ENCODE results near the gene LRRFIP1.

Gene LRRFIP1

DNA sequence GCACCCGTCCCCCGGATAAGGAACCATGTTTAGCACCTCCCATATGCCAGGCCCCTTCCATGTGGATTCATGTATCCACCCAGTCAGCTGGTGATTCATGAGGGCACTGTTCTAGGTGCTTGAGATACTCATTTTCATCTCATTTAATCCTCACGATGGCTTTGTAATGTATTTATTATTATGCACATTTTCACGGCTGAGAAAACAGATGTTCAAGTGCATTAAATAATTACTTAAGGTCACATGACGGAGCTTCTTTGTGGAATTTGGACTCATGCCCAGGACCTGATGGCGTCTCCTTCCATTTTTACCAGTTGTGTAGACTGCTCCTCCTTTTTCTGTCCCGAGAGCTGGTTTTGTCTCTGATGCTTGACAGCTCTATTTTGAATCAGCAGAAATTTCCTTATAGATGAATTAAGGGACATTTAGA lies 99.0 kb downstream of the LRRFIP1 start:
- Histone ChIP-seq H3K4me3 (no peak overlapping the region), H4K20me1 (peaks cover 87 to 100% (median 97%) of the 10 kb centered on the region in 11 experiments), H3K27me3 (no peaks in the 10 kb centered on the region), H3K4me2 (peak overlapping the region in 8 of 11 experiments; percentile 3 to 78 (median 64); a peak in 13 of 22 replicates), H3K36me3 (peaks cover 33 to 96% (median 79%) of the 10 kb centered on the region in 11 experiments), H3K9ac (no peak overlapping the region), H3K9me3 (replicated peaks in 1 of 11) (no peaks in the 10 kb centered on the region), H3K4me1 (peaks cover 61 to 100% (median 79%) of the 10 kb centered on the region in 10 experiments), H3K27ac (peak overlapping the region in 3 of 11 experiments; percentile 49 to 57 (median 50); a peak in 7 of 22 replicates)
- TF ChIP-seq Cebpa-rat (IDR thresholded peaks at IDR 0.05): no peak

DNA sequence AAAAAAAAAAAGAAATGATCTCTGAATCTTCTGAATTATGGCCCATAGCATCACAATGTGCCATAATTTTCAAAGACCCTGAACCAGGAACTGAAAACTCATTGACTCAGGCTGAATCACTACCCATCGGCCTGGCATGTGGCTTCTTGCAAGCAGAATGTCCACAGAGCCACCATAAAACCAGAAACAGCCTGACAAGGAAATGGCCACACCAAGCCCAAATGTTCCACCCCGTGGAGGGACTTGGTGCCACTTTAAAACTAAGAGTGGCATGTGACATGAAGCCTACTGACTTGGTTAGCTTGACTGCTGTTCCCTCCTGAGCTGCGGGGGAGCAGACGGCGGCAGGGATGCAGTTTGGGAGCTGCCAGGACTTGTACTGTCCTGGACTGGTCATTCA lies 100.0 kb downstream of the LRRFIP1 start:
- Histone ChIP-seq H3K36me3 (peaks cover 23 to 92% (median 70%) of the 10 kb centered on the region in 11 experiments; a peak in 21 of 22 replicates), H3K4me1 (peaks cover 58 to 100% (median 78%) of the 10 kb centered on the region in 10 experiments)
- TF ChIP-seq Cebpa-rat (IDR thresholded peaks at IDR 0.05): no peak

DNA sequence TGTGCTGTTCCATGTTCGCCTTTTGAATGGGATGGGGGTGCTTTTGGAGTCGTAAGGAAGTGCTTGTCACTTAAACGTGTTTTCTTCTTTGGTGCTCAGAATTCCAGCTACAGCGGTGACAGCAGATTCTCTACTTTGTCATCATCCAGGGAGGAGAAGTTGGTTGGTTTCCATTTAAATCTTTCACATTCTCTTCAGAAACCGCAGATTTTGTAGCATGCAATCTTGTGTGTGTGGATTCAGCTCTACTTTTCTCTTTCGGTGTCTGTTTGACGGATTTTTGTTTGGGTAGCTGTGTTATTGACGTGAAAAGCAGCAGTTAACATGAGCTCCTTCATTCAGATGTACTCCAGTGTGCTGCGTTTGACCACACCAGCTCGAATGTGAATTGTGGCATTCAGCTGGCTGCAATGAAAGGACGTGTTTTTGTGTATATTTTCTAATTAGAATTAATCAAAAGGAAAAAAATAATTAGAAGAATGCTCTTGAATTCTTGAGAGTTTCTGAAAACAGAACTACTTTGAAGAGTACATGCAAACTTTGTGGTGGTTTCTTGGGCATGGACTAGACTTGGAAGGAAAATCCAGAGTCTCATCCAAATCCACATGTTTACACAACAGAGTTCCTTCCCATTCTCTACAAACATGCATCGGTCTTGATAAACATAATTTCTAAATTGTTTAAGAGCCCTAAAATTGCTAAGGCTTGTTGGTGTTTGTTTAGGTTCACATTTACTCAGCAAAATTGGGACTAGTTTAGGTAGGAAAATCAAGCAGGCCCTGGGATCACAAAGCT lies 102.5 kb downstream of the LRRFIP1 start:
- Histone ChIP-seq H3K36me3 (peaks cover 25 to 93% (median 76%) of the 10 kb centered on the region in 11 experiments; a peak in 21 of 22 replicates), H3K4me3 (no peak overlapping the region), H4K20me1 (peaks cover 88 to 100% (median 98%) of the 10 kb centered on the region in 11 experiments), H3K4me1 (peaks cover 34 to 96% (median 59%) of the 10 kb centered on the region in 10 experiments), H3K9ac (no peak overlapping the region), H3K27ac (no peak overlapping the region), H3K9me3 (replicated peaks in 1 of 11) (no peaks in the 10 kb centered on the region), H3K27me3 (no peaks in the 10 kb centered on the region), H3K4me2 (peak overlapping the region in 3 of 11 experiments; percentile 65 to 68 (median 67); a peak in 4 of 22 replicates)
- TF ChIP-seq Cebpa-rat (IDR thresholded peaks at IDR 0.05): no peak

More for the DNA sequence above, 100.0 kb downstream of the LRRFIP1 start:
- H3K27me3 ChIP-seq: no peaks in the 10 kb centered on the region
- H4K20me1 ChIP-seq: peaks cover 87 to 100% (median 97%) of the 10 kb centered on the region in 11 experiments
- peak overlapping the region in 1 of 11 experiments; percentile 37; a peak in 1 of 22 replicates for H3K9ac ChIP-seq
- H3K27ac ChIP-seq: peak overlapping the region in 9 of 11 experiments; percentile 17 to 62 (median 49); a peak in 14 of 22 replicates
- H3K9me3 ChIP-seq (replicated peaks in 1 of 11): no peaks in the 10 kb centered on the region
- no peak overlapping the region for H3K4me3 ChIP-seq
- H3K4me2 ChIP-seq: peak overlapping the region in 7 of 11 experiments; percentile 38 to 78 (median 64); a peak in 13 of 22 replicates

DNA sequence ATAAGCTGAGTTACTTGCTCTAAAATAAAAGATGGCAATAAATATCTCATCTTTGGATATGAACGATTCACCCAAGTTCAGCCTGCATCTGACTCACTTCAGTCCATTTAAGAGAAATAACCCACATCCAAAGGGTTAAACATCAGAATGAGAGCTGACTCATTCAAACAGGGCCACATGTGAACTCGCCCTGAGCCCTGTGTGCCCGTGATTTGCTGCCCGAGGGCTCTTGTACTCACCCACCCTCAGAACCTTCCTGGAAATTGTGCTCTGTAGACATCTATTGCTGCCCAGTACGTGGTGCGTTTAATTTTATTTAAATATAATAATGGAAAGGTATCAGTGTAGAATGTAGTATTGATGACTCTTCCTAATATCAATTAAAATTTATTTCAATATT lies 104.3 kb downstream of the LRRFIP1 start:
- Histone ChIP-seq H3K4me1 (peaks cover 16 to 86% (median 43%) of the 10 kb centered on the region in 10 experiments), H3K4me3 (no peak overlapping the region)
- TF ChIP-seq Cebpa-rat (IDR thresholded peaks at IDR 0.05): no peak

DNA sequence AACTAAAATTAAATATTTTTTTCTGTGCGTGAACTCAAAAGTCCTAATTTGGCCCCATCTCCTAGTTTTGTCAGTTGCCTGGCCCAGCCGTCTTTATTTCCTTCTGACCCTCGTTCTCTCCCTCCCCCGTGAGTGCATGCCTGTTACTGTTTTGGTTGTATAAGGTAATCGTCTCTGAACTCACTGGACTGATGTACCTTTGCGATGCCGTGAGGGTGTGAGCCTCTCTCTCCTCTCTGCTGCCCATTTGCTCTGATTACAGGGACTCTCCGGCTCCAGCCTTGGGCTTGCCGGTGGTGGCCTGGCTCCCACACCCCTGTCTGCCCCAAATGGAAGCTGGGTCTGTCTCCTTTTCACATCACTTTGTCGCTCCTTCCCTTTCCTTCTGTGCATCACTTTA lies 104.7 kb downstream of the LRRFIP1 start:
- Histone ChIP-seq H3K27me3 (no peaks in the 10 kb centered on the region), H3K36me3 (peaks cover 40 to 93% (median 79%) of the 10 kb centered on the region in 11 experiments), H3K9me3 (replicated peaks in 1 of 11) (no peaks in the 10 kb centered on the region), H4K20me1 (peaks cover 88 to 100% (median 98%) of the 10 kb centered on the region in 11 experiments), H3K4me3 (no peak overlapping the region), H3K4me2 (peak overlapping the region in 4 of 11 experiments; percentile 63 to 68 (median 66); a peak in 6 of 22 replicates), H3K4me1 (peaks cover 13 to 85% (median 39%) of the 10 kb centered on the region in 10 experiments; a peak in 18 of 20 replicates), H3K9ac (peak overlapping the region in 2 of 11 experiments; percentile 6 to 11; a peak in 1 of 22 replicates), H3K27ac (peak overlapping the region in 4 of 11 experiments; percentile 12 to 35 (median 24); a peak in 3 of 22 replicates)
- no peak for TF ChIP-seq Cebpa-rat (IDR thresholded peaks at IDR 0.05)

More for the DNA sequence above, 104.3 kb downstream of the LRRFIP1 start:
- H3K9me3 ChIP-seq (replicated peaks in 1 of 11): no peaks in the 10 kb centered on the region
- H4K20me1 ChIP-seq: peaks cover 88 to 100% (median 98%) of the 10 kb centered on the region in 11 experiments
- H3K36me3 ChIP-seq: peaks cover 36 to 93% (median 76%) of the 10 kb centered on the region in 11 experiments
- peak overlapping the region in 2 of 11 experiments; percentile 12 to 19; a peak in 1 of 22 replicates for H3K27ac ChIP-seq
- no peak overlapping the region for H3K9ac ChIP-seq
- no peaks in the 10 kb centered on the region for H3K27me3 ChIP-seq
- H3K4me2 ChIP-seq: peak overlapping the region in 6 of 11 experiments; percentile 27 to 68 (median 64); a peak in 11 of 22 replicates

DNA sequence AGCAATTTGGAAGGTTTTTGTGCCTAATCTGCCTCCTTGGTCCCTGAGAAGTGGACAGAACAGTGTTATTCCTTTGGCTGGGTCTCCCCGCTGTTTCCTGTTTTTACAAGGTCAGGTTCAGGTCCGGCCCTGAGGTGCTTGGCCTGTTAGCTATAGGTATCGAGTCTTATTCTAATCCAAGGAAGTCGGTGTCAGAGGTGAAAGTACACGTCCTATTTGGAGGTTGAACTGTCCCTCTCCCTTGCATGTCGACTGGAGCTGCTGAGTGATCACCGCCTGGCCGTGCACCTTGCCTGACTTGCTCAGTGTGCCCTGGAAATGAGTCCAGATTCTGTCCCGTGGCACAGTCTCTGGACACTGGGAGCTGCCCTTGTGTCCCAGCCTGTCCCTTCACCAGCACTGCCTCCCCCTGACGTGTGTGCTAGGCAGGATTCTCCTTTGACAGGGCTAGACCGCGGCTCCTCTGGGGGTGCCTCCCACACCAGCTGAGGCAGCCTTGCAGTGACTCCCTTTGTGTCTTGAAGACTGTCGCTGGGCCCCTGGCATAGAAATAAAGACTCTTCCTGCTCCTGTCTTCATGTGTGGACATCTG lies 105.5 kb downstream of the LRRFIP1 start:
- Histone ChIP-seq H3K27me3 (no peaks in the 10 kb centered on the region), H3K9ac (peak overlapping the region in 2 of 11 experiments; percentile 11 to 15; a peak in 1 of 22 replicates), H3K9me3 (replicated peaks in 1 of 11) (no peaks in the 10 kb centered on the region), H3K27ac (peak overlapping the region in 6 of 11 experiments; percentile 2 to 35 (median 15); a peak in 3 of 22 replicates), H3K36me3 (peaks cover 46 to 93% (median 81%) of the 10 kb centered on the region in 11 experiments), H3K4me1 (peaks cover 13 to 77% (median 31%) of the 10 kb centered on the region in 10 experiments; a peak in 18 of 20 replicates), H3K4me2 (no peak overlapping the region), H3K4me3 (no peak overlapping the region), H4K20me1 (peaks cover 90 to 100% (median 98%) of the 10 kb centered on the region in 11 experiments)
- no peak for TF ChIP-seq Cebpa-rat (IDR thresholded peaks at IDR 0.05)

DNA sequence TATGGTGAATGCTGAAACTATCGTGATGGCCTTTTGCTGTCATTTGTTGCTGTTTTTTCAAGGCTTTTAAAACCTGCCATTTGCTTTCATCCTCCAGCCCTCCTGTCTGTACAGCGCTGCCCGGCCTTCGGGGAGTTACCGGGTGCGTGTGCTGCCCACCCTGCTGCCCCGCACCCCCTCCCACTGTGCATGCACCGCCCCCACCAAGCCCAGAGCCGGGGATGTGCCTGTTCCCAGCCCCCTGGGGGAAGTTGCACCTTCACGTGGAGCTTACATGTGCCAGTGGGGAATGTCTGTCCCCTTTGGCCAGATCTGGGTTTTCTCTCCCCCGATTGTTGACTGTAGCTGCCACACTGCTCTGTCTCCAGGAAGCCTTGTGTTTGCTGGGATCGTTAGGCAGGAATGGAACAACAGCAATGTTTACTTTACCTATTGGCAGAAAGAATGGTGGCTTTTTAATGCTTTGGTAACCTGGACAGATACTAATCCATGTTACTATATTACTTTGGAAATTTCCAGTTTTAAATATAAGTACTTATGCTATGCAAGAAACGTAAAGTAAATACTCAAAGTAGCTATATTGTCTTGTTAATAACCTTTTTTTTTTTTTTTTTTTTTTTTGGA lies 106.4 kb downstream of the LRRFIP1 start:
- H3K27me3 ChIP-seq: no peaks in the 10 kb centered on the region
- no peak overlapping the region for H3K27ac ChIP-seq
- peaks cover 13 to 73% (median 33%) of the 10 kb centered on the region in 10 experiments; a peak in 18 of 20 replicates for H3K4me1 ChIP-seq
- no peak overlapping the region for H3K4me3 ChIP-seq
- H3K9ac ChIP-seq: no peak overlapping the region
- H3K9me3 ChIP-seq (replicated peaks in 1 of 11): no peaks in the 10 kb centered on the region
- TF ChIP-seq Cebpa-rat (IDR thresholded peaks at IDR 0.05): no peak
- H3K36me3 ChIP-seq: peaks cover 55 to 95% (median 83%) of the 10 kb centered on the region in 11 experiments
- no peak overlapping the region for H3K4me2 ChIP-seq
- peaks cover 98 to 100% (median 99%) of the 10 kb centered on the region in 11 experiments for H4K20me1 ChIP-seq

DNA sequence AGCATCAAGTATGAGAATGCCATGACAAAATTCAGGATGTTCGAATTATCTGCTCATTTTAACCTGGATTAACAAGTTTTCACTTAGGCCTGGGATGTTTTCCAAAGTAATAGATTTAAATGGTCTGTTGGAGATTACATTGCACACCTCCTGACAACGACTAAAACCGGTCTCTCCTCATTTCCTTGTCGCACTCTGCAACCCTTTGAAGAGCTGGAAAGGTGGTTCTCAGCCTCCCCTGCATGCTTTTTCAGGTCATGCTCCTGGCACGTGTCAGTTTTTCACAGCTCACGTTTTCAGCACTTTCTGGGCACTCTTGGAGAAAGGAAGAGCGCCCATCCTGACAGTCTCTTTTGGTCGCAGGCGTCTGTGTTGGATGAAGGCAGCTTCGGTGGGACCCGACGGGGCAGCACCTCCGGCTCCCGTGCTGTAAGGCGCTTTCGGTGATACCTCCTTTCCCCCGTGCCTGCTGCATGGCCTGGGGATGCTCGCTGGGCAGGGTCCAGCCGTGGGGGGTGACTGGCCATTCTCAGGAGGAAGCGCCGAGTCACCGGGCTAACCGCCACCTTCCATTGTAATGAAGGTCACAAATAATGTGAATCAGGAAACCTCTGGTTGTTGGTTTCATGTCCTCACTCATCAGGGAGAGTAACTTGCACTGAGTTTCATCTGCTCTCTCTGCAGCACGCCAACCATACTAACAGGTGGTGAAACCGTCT lies 107.7 kb downstream of the LRRFIP1 start:
- H3K36me3 ChIP-seq: peaks cover 68 to 95% (median 82%) of the 10 kb centered on the region in 11 experiments
- no peaks in the 10 kb centered on the region for H3K27me3 ChIP-seq
- no peak overlapping the region for H3K4me3 ChIP-seq
- no peak for TF ChIP-seq Cebpa-rat (IDR thresholded peaks at IDR 0.05)
- no peaks in the 10 kb centered on the region for H3K9me3 ChIP-seq (replicated peaks in 1 of 11)
- H3K4me1 ChIP-seq: peaks cover 13 to 65% (median 39%) of the 10 kb centered on the region in 10 experiments; a peak in 19 of 20 replicates
- H3K27ac ChIP-seq: peak overlapping the region in 2 of 11 experiments; percentile 20 to 29; a peak in 1 of 22 replicates
- H3K9ac ChIP-seq: no peak overlapping the region
- H4K20me1 ChIP-seq: peaks cover 98 to 100% (median 99%) of the 10 kb centered on the region in 11 experiments
- H3K4me2 ChIP-seq: no peak overlapping the region

Data from BLaER1 treated with 17β-estradiol and CSF1 and Interleukin-3, amounts not matched to agents 10 nM and 100 nM (cell line).